Brain microvascular endothelial cell (primary cell): Measurements from ENCODE around the gene CCDC88A.

Experiments used
- DNase-seq: peaks from one replicate; pipeline ENCODE4 v3.0.0-alpha.2; 2020
- H3K27ac ChIP-seq: fragments of 250-450 bp; sonication (Bioruptor Pico); 2 replicates; pipeline ENCODE4 v1.5.1; 2020; ENCODE audit warnings: mild to moderate bottlenecking, moderate library complexity
- H3K27me3 ChIP-seq: fragments of 250-450 bp; sonication (Bioruptor Pico); replicated peaks from 2 replicates; pipeline ENCODE4 v1.5.1; 2020; ENCODE audit warnings: mild to moderate bottlenecking
- H3K36me3 ChIP-seq: fragments of 250-450 bp; sonication (Bioruptor Pico); replicated peaks from 2 replicates; pipeline ENCODE4 v1.5.1; 2020; ENCODE audit warnings: mild to moderate bottlenecking
- H3K4me3 ChIP-seq: 2 replicates; pipeline ENCODE4 v1.5.1; 2011; ENCODE audit warnings: low read depth, mild to moderate bottlenecking, control low read depth, low read length, moderate library complexity
- in situ Hi-C: cut with HindIII; loops from 2 replicates; pipeline ENCODE4 v1.10.0; 2017; ENCODE audit warnings: low sequenced_read_pairs, low pct_ligation_motif_present
- TF ChIP-seq, protein P1 (sequence below): IDR thresholded peaks from 2 replicates; pipeline ENCODE4 v1.5.1; 2011; ENCODE audit warnings: low read depth, mild to moderate bottlenecking, moderate library complexity, low read length, control low read depth, inconsistent platforms; ENCODE audit errors: missing control alignments

The CCDC88A gene

DNA sequence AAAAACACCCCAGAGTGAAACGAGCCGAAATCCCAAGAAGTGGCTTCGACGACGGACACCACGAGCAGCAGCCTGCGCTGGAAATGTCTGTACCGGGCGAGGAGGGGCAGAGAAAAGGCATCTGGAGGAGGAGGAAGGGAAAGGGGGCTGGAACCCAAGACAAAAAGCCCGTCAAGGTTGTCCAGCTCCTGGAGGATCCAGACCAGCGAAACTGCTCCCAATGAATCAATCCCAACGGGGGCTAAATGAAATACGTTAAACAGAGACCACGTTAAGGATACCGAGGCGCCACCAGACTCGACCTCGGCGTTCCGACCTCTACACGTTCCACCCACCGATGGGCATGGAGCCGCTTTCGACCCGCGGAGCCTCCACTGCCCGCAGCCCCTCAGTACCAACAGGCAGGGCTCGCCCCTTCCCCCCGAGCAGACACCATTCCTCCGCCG lies 400 bp downstream of the CCDC88A start:
- TF ChIP-seq, protein P1, sequence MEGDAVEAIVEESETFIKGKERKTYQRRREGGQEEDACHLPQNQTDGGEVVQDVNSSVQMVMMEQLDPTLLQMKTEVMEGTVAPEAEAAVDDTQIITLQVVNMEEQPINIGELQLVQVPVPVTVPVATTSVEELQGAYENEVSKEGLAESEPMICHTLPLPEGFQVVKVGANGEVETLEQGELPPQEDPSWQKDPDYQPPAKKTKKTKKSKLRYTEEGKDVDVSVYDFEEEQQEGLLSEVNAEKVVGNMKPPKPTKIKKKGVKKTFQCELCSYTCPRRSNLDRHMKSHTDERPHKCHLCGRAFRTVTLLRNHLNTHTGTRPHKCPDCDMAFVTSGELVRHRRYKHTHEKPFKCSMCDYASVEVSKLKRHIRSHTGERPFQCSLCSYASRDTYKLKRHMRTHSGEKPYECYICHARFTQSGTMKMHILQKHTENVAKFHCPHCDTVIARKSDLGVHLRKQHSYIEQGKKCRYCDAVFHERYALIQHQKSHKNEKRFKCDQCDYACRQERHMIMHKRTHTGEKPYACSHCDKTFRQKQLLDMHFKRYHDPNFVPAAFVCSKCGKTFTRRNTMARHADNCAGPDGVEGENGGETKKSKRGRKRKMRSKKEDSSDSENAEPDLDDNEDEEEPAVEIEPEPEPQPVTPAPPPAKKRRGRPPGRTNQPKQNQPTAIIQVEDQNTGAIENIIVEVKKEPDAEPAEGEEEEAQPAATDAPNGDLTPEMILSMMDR = no peak
- in situ Hi-C loops = no loop called here
- no peaks in the 10 kb centered on the region for H3K36me3 ChIP-seq
- no peaks in the 10 kb centered on the region for H3K27me3 ChIP-seq
- no peak for DNase-seq
- H3K27ac ChIP-seq = peak overlapping the region; percentile 58
- peak overlapping the region; percentile 85 for H3K4me3 ChIP-seq

DNA sequence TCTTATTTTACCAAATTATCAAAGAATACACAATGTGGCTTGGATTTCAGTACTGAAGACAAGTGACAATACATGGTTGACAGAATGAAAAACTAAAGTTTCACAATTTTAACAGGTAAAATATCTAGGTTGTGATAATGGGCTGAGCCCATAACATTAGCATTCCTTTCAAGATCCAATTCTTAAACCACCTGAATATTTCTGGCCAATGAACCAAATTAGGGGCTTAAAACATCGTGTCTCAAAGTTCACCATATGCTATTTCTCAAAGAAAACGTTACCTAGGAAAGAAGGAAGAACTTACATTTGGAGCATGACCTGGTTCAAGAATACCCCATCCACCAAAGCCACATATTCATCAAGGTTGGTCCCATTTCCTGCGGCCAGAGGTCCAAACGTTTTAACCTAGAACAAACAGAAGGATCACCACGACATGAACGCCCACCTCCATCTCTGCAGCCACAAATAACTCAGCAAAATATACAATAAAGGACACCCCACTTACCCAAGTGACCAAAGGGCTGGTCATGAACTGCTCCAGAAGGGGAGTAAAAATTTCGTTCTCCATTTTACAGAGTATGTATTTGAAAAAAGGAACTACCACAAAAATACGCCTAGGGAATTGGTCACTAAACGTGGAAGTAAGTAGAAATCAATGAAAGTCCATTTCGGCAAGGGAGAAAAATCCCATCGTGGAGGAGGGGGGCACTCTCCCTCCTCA lies 984 bp downstream of the CCDC88A start:
- peak overlapping the region; percentile 58 for H3K27ac ChIP-seq
- no peaks in the 10 kb centered on the region for H3K36me3 ChIP-seq
- H3K27me3 ChIP-seq = no peaks in the 10 kb centered on the region
- in situ Hi-C loops = no loop called here
- TF ChIP-seq, protein P1 = no peak
- DNase-seq = no peak
- H3K4me3 ChIP-seq = peak overlapping the region; percentile 85

DNA sequence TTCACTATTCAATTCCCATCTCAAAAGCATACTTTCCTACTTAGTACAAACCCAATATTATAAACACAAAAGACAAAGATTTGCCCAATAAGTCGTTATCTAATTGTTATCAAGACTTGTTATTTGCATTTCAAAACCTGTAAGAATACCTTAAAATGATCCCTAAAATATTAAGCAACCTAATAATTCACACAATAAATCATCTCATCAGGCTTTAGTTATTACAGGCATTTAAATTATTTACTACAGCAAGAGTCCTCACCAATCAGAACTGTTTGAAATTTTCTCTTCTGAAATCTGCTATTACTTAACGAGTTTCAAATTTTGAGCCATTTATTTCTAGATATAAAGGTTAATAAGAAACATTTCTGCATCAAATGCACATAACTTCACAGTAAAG lies 1.6 kb downstream of the CCDC88A start:
- TF ChIP-seq, protein P1 = no peak
- no peak for DNase-seq
- in situ Hi-C loops = no loop called here
- H3K27me3 ChIP-seq = no peaks in the 10 kb centered on the region
- H3K36me3 ChIP-seq = no peaks in the 10 kb centered on the region
- H3K4me3 ChIP-seq = peak overlapping the region; percentile 85
- H3K27ac ChIP-seq = no peak overlapping the region

DNA sequence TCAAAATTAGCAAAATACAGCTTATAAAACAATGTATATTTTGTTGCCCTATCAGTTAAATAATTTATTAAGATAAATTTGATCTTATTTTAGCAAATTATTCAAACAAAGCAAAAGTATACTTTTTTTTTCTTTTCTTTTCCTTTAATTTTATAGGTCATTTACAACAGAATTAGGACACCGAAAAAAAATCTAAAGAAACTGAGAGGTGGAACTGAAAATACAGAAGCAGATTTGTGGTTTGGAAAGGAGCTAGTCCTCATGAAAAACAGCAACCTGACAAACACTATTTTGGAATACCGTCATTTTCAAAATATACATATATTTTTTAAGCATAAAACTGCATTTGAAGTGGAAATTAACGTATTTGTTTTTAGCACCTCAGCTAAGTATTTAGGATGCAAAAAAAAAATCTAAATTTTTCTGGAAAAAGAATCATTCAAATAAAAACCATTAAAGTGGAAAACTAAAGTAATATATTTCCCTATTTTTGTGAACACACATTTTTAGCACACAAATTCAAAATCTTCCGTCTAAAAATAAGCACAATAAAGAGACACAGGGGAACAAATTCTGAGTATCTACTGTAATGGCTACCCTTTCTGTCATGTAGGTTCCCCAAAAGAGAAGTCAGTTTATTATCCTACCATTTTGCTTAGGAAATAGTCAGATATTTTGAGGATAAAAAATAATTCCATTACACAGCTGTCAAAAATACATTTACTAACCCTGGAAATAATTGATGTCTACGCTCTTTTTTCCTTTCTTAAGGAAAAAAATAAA lies 2.7 kb downstream of the CCDC88A start:
- DNase-seq = no peak
- Histone ChIP-seq H3K4me3 (peak overlapping the region; percentile 85), H3K27me3 (no peaks in the 10 kb centered on the region), H3K27ac (no peak overlapping the region), H3K36me3 (no peaks in the 10 kb centered on the region)
- in situ Hi-C loops = no loop called here
- TF ChIP-seq, protein P1 = no peak

DNA sequence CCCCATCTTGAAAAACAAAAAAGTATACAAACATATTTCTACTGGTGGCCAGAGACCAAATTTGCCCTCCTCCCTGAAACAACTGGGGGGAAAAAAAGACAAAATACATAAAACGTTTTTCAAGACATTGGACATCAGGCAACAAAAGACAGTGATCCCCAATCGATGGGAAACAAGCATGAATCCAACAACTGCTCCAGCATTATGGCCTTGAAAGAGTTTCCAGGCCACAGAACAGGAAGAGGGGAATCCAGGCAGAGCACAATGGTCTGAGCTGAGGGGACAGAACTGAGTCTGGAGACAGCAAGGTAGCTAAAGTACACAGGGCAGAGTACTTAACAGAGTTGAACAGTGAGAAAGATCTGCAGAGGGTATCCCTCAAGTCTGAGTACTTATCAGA lies 4.4 kb downstream of the CCDC88A start:
- no peak overlapping the region for H3K4me3 ChIP-seq
- H3K36me3 ChIP-seq = no peaks in the 10 kb centered on the region
- H3K27ac ChIP-seq = no peak overlapping the region
- in situ Hi-C loops = no loop called here
- no peak for DNase-seq
- no peaks in the 10 kb centered on the region for H3K27me3 ChIP-seq
- TF ChIP-seq, protein P1 = no peak
